ENCODE measurements around the gene KIF26B.

GRCh38 chr1:245571815-245572294, 417.1 kb downstream of the KIF26B start:
- TF ChIP-seq CTCF (IDR thresholded peaks at IDR 0.05; ENCODE audit: borderline replicate concordance, extremely low read depth, low read length, poor library complexity, severe bottlenecking) (no peak), EZH2 (IDR thresholded peaks at IDR 0.05; ENCODE audit: borderline replicate concordance, low read depth, low read length, severe bottlenecking) (no peak)

All from DND-41 (cell line).